Lower leg skin (tissue), 4 donors: Measurements from ENCODE around the gene SPATA13. TPM values are rescaled to one million over a fixed set of nuclear protein-coding genes. Genes with fewer than 3 reads are reported as not detected.

ENCODE experiments used
- DNase-seq, 2 donors: peaks; one replicate each; pipeline ENCODE4 v3.0.0-alpha.2; 2019; ENCODE audit warnings: low spot score in 2 of 2
- H3K4me3 ChIP-seq: fragments of 200-600 bp; sonication (generic); 2 replicates; pipeline ENCODE4 v1.5.1; 2017; ENCODE audit warnings: mild to moderate bottlenecking, low read depth; ENCODE audit not compliant: poor library complexity, severe bottlenecking
- CTCF ChIP-seq, 3 donors: fragments of 450-650 bp; IDR thresholded peaks; one replicate each; pipeline ENCODE4 v1.5.1; 2016; ENCODE audit warnings: antibody characterized with exemption in 3 of 3, mild to moderate bottlenecking in 3 of 3, moderate library complexity in 2 of 3
- POLR2A ChIP-seq, 2 donors: fragments of 450-650 bp; IDR thresholded peaks; one replicate each; pipeline ENCODE4 v1.6.1; 2016 to 2017; ENCODE audit warnings: antibody characterized with exemption in 2 of 2, mild to moderate bottlenecking in 1 of 2, moderate library complexity in 1 of 2
- WGBS, 2 donors: methylation state at CpG; one replicate each; pipeline ENCODE4 v1.1.5; 2018; 5-methylcytosine and 5-hydroxymethylcytosine counted together
- intact Hi-C: fragments of 100-400 bp; cut with DNase I; formaldehyde crosslinking; loops from one replicate; pipeline ENCODE4 v1.15.0; 2023; ENCODE audit warnings: low total_unique reads
- total RNA-seq, 4 donors: library from RNA; depleted of rRNA; stranded (reverse); fragments of >200 nt; gene quantifications; one replicate each; pipeline ENCODE4 v1.1.0, GENCODE V29; 2016

The SPATA13 gene
- 10 to 100 TPM; 30.6 to 78.3 (median 46.2) TPM for total RNA-seq

- intact Hi-C loops, result no loop called here
- peak; percentile 91 to 99 for DNase-seq
- peak within 1 kb of the TSS; percentile 78 for H3K4me3 ChIP-seq
- 0% methylated on average over 14 to 23 of the region's 50 CpGs for WGBS, 2 donors
- TF ChIP-seq POLR2A (IDR thresholded peaks at IDR 0.05) (no peak), CTCF (IDR thresholded peaks at IDR 0.05) (no peak)
These were observed at the start of gene SPATA13 for GRCh38 chr13:24160458-24161009. SPATA13 (plus strand) TSS chr13:24160720; CDS start chr13:24222930, 62,210 bp downstream.

GRCh38 chr13:24112791-24113190 lies 47.7 kb upstream of the SPATA13 start:
- no peak overlapping the region for H3K4me3 ChIP-seq
- WGBS, 2 donors, result 86 to 93% methylated on average over 5 of the region's 5 CpGs
- TF ChIP-seq POLR2A (IDR thresholded peaks at IDR 0.05) (no peak), CTCF (IDR thresholded peaks at IDR 0.05) (no peak)
- intact Hi-C loops, result no loop called here
- DNase-seq, result no peak

- intact Hi-C loops, result no loop called here
- TF ChIP-seq CTCF (IDR thresholded peaks at IDR 0.05) (no peak), POLR2A (IDR thresholded peaks at IDR 0.05) (no peak)
- H3K4me3 ChIP-seq, result no peak overlapping the region
- DNase-seq, result no peak
- 93 to 94% methylated on average over 6 of the region's 6 CpGs for WGBS, 2 donors
These were observed 44.8 kb upstream of the SPATA13 start for GRCh38 chr13:24115671-24116070.

- TF ChIP-seq POLR2A (IDR thresholded peaks at IDR 0.05), result no peak
- TF ChIP-seq CTCF (IDR thresholded peaks at IDR 0.05), result no peak
- H3K4me3 ChIP-seq, result no peak overlapping the region
- intact Hi-C loops, result no loop called here
- no peak for DNase-seq
- 95 to 97% methylated on average over 6 of the region's 6 CpGs for WGBS, 2 donors
These were observed 44.4 kb upstream of the SPATA13 start for GRCh38 chr13:24116131-24116530.

- H3K4me3 ChIP-seq, result no peak overlapping the region
- WGBS, 2 donors, result 87 to 89% methylated on average over 5 of the region's 5 CpGs
- no peak for DNase-seq
- intact Hi-C loops, result no loop called here
- TF ChIP-seq POLR2A (IDR thresholded peaks at IDR 0.05) (no peak), CTCF (IDR thresholded peaks at IDR 0.05) (no peak)
These were observed 41.9 kb upstream of the SPATA13 start for GRCh38 chr13:24118576-24118975.
